GM12872 (cell line): ENCODE measurements around the gene ARHGEF6.

Experiments used
- TF ChIP-seq, protein P1 (sequence below): IDR thresholded peaks from 3 replicates; pipeline ENCODE4 v1.5.1; 2011; ENCODE audit warnings: low read depth, mild to moderate bottlenecking, low read length, moderate library complexity; ENCODE audit not compliant: insufficient read depth

Gene ARHGEF6

DNA sequence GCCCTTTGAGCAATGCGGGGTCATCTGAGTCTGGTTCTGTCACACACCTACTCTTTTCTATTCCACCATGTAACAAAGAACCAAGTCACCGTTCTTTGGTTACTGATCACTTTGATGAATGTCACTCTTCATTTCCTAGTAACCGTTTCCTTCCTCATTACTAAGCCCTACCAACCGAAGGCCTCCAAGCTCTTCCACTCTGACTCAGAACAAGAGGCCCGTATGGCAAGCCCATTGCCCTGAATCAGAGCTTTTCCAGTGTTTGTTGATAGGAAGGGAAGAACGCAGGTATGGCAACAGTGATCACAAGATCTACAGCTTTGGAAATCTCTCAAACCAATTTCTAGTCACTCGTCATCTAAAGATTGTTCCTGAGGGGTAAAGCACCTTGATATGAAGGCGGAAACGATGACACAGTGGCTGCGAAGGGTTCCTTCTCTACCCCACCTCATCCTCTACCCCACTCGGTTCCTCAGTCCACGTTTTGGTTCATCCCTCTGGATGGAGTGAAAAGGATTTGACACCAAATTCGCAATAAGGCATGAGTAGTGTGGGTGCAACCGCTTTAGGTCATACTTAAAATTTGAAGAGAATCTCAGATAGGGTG lies 160.7 kb downstream of the ARHGEF6 start:
- TF ChIP-seq, protein P1, sequence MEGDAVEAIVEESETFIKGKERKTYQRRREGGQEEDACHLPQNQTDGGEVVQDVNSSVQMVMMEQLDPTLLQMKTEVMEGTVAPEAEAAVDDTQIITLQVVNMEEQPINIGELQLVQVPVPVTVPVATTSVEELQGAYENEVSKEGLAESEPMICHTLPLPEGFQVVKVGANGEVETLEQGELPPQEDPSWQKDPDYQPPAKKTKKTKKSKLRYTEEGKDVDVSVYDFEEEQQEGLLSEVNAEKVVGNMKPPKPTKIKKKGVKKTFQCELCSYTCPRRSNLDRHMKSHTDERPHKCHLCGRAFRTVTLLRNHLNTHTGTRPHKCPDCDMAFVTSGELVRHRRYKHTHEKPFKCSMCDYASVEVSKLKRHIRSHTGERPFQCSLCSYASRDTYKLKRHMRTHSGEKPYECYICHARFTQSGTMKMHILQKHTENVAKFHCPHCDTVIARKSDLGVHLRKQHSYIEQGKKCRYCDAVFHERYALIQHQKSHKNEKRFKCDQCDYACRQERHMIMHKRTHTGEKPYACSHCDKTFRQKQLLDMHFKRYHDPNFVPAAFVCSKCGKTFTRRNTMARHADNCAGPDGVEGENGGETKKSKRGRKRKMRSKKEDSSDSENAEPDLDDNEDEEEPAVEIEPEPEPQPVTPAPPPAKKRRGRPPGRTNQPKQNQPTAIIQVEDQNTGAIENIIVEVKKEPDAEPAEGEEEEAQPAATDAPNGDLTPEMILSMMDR = no peak

DNA sequence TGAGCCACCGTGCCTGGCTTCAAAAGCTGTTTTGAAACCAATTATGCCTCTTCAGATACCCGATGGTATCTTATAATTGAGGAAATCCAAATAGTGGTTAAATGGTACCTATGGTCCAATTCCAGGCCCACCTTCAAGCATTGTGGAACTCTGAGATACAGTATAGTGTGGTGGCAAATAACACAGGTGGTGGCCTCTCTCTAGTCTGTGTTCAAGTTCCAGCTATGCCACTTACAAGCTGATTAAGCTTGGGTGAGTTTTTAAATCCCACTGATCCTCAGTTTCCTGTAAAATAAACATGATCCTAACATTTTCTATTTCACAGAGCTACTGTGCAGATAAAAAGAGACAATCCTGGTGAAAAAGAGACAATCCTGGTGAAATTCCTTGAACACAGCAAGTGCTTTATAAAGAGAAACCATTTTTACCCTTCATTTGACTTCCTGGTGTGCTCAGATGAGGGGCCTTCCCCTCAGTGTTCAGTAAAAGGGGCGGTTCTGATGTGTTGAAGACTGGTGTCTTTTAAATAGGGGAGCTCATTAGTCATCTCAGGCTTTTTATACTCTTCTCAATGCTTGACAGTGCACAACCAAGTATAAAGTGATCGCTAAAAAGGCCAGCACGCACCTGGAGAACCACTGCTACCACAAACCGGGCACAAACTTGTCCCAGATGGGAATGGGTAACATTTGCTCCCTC lies 163.6 kb downstream of the ARHGEF6 start:
- TF ChIP-seq, protein P1 = no peak
